Subcutaneous adipose tissue (tissue), 4 donors: Measurements from ENCODE around the gene APOH. TPM values are rescaled to one million over a fixed set of nuclear protein-coding genes. Genes with fewer than 3 reads are reported as not detected.

ENCODE experiments used
- CTCF ChIP-seq: fragments of 450-650 bp; IDR thresholded peaks from one replicate; pipeline ENCODE4 v1.5.1; 2016; ENCODE audit warnings: low read depth, mild to moderate bottlenecking, control low read depth, antibody characterized with exemption, moderate library complexity
- total RNA-seq, 4 donors: library from RNA; depleted of rRNA; stranded (reverse); fragments of >200 nt; gene quantifications; one replicate each; pipeline ENCODE4 v1.1.0, GENCODE V29; 2016

The APOH gene
- total RNA-seq, 4 donors from 2014 or later, result not detected

- no peak for TF ChIP-seq CTCF
Measured at GRCh38 chr17:66211047-66211810, 18.0 kb downstream of the APOH start.

GRCh38 chr17:66210208-66210574 lies 19.0 kb downstream of the APOH start:
- TF ChIP-seq CTCF, result no peak

GRCh38 chr17:66207936-66208335 lies 21.3 kb downstream of the APOH start:
- no peak for TF ChIP-seq CTCF

GRCh38 chr17:66203274-66204015 lies 25.8 kb downstream of the APOH start:
- TF ChIP-seq CTCF, result no peak

- no peak for TF ChIP-seq CTCF
Measured at GRCh38 chr17:66200685-66201092, 28.5 kb downstream of the APOH start.

- TF ChIP-seq CTCF, result no peak
Measured at GRCh38 chr17:66198242-66198641, 31.0 kb downstream of the APOH start.

GRCh38 chr17:66192378-66192687 lies 36.9 kb downstream of the APOH start:
- TF ChIP-seq CTCF, result no peak
